Astrocyte of the cerebellum (primary cell): ENCODE results near the gene BANF2.

Experiments used
- DNase-seq: peaks from one replicate; pipeline ENCODE4 v3.0.0-alpha.2; 2011; ENCODE audit warnings: low read depth
- H3K4me3 ChIP-seq: 2 replicates; pipeline ENCODE4 v1.5.1; 2011; ENCODE audit warnings: mild to moderate bottlenecking, low read depth, low read length, moderate library complexity
- in situ Hi-C: cut with HindIII; loops from 2 replicates; pipeline ENCODE4 v1.10.0; 2017; ENCODE audit warnings: low sequenced_read_pairs
- TF ChIP-seq, protein P1 (sequence below): IDR thresholded peaks from 2 replicates; pipeline ENCODE4 v1.5.1; 2012; ENCODE audit warnings: low read length, low read depth, moderate library complexity, mild to moderate bottlenecking; ENCODE audit errors: missing control alignments

The BANF2 gene

DNA sequence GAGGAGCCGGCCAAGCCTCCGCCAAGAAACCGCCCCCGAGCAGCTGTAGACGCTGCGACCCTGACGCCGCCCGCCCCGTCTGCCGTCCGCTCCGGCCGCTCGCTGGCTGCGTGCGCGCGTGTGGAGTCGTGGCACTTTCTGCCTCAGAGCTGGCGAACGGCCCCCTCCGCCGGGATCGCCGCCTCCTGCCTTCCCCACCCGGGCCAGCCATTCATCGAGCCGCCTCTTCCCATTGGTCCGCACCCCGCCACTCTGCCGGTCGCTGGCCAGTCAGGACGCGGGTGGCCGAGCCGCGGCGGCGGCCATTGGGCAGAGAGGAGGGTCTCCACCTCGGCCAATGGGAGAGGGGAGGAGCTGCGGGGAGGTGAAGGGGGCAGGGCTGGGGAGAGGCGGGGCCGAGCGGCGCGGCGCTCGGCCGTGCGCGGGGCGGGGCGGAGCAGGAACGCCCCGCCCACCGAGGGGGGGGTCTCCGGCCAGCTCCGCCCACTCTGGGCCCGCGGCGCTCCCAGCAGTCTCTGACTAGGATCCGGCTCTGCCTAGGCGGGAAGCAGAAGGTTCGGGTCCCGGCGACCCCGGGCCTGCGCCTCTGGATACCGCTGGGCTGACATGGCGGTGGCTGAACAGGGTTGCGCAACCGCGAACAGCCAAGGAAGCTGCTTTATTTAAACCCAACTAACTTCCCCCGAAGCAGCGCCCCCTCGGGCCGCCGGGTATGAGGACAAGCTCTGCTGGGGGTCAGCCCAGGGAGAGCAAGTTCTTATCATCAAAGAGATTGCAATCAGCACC lies 17.5 kb upstream of the BANF2 start, which contains the start of gene RRBP1:
Gene RRBP1 (minus strand): TSS at position 140 of the 786 bp plus-strand sequence. CDS start 21,735 bp downstream, outside the sequence.
- TF ChIP-seq, protein P1, sequence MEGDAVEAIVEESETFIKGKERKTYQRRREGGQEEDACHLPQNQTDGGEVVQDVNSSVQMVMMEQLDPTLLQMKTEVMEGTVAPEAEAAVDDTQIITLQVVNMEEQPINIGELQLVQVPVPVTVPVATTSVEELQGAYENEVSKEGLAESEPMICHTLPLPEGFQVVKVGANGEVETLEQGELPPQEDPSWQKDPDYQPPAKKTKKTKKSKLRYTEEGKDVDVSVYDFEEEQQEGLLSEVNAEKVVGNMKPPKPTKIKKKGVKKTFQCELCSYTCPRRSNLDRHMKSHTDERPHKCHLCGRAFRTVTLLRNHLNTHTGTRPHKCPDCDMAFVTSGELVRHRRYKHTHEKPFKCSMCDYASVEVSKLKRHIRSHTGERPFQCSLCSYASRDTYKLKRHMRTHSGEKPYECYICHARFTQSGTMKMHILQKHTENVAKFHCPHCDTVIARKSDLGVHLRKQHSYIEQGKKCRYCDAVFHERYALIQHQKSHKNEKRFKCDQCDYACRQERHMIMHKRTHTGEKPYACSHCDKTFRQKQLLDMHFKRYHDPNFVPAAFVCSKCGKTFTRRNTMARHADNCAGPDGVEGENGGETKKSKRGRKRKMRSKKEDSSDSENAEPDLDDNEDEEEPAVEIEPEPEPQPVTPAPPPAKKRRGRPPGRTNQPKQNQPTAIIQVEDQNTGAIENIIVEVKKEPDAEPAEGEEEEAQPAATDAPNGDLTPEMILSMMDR: peak; percentile 62
- peak; percentile 94 for DNase-seq
- in situ Hi-C loops: no loop called here
- H3K4me3 ChIP-seq: peak within 1 kb of the TSS; percentile 58

DNA sequence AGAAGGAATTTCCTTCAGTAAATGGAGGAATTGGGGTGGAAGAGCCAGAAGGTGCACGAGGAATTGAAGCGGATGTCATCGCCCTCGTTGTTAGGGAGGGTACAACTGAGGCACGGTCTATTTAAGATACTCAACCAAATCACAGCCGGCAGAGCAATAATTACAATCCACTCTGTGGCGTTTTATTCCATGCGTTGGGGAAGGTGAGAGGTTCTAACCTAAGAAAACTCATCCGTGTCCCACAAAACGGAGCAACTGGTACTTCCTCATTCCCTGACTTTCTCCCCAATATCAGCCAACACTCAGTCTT lies 16.9 kb upstream of the BANF2 start:
- in situ Hi-C loops: no loop called here
- H3K4me3 ChIP-seq: peak overlapping the region; percentile 58

DNA sequence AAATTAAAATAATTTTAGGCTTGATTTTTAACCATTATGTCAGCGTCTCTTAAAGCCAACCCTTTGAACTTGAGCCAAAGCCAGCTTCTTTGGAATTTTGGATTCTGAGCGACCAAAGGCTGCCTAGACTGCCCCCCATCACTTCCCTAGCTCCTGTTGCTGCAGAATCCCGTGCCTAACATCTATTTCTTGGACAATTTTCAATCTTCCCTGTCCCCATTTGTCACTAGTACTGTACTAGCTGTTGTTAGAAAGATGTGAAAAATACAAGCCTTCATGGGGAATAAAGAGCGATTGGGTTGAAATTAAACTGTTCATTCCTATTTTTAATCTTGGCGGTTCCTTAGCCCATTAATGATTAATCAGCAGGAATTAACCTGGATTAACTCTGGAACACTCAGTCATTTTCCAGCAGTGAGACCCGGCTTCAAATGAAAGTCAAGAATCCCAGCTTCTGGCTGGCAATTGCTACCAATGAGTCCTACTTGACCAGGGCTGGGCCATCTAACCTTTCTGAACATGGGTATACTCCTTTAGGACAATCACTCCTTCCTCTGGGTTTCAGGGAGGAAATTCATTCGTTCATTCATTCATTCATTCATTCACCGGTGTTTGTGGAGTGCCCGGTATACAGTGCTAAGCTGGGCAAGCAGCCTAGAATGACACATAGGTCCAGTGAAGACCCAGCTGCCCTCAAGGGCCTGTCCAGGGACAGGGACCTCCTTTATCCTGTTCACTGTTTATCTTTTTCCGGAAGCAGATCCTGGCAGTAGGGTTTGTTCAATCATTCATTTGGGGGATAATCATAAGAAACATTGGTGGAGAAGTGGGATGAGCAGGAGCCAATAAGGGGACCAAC lies 16.3 kb upstream of the BANF2 start:
- TF ChIP-seq, protein P1: no peak
- no peak overlapping the region for H3K4me3 ChIP-seq
- in situ Hi-C loops: no loop called here
- DNase-seq: no peak

More for the DNA sequence above, 16.9 kb upstream of the BANF2 start:
- no peak for DNase-seq
- TF ChIP-seq, protein P1: no peak

DNA sequence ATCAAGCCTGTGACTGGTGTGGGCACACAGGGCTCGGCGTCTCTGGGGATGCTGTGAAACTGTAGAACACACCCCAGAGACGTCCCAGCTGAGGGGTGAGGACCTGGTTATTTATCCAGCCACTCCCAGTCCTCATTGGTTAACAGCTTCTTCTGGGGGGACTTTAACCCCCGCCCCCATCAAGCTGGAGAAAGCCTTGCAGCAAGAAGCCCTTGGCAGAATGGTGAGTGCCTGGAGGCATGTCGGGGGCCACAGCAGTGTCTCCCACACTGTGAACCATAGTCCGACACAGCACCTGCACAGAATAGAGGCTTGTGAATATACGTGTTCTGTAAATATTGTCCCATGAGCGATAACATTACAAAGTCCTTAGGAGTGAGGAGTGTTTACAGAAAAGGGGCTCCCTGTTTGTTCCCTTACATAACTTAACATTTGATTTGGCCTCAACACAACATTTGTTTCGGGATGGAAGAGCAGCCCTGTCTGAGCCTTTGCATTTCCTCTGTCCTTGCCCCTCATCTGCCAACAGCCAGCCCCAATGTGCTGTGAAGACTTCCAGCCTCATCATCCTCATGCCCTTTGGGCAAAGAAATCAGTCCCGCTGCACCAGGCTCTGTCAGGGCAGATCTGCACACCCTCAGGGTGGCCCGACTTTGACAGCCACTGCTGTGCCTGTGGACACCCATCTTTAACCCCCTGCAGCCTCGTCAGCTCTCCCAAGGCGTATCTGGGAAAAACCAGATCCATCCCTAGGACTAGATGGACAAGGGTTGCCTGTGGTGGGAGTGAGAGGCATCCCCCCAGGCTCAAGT lies 15.5 kb upstream of the BANF2 start:
- DNase-seq: no peak
- in situ Hi-C loops: no loop called here
- TF ChIP-seq, protein P1: no peak
- no peak overlapping the region for H3K4me3 ChIP-seq

DNA sequence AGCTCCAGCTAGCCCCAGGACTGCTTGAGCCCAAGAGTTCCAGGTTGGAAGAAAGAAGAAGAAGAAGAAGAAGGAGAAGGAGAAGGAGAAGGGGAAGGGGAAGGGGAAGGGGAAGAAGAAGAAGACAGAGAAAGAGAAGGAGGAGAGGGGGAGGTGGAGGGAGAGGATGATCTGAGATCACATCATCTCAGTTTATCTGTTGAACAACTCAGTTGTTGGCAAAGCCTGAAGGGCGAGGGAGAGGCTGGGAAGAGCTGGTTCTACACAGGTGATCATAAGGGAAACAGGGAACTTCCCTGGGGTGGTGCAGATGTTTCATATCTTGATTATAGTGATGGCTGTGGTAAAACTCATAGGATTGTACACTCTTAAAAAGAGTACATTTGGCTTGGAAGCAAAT lies 14.6 kb upstream of the BANF2 start:
- TF ChIP-seq, protein P1: no peak
- DNase-seq: no peak
- H3K4me3 ChIP-seq: no peak overlapping the region
- in situ Hi-C loops: no loop called here

DNA sequence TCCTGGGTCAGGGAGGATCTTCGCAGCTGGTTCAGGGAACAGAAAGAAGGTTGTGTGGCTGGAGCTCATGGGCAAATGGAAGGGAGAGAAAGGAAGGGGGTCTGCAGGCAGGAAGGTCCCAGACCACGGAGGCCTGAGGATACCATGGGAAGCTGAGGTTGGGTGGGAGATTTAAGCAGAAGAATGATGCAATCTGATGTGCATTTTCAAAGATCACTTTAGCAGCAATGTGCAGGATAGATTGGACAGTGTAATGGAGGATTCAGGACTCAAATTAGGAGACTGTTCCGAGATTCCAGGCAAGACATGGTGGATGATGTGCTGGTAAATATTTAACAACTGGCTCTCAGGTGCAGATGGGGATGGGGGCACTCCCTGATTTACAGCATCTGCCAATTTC lies 12.0 kb upstream of the BANF2 start:
- TF ChIP-seq, protein P1: no peak
- in situ Hi-C loops: no loop called here
- no peak for DNase-seq
- H3K4me3 ChIP-seq: no peak overlapping the region
